Panc1 (cell line): Measurements from ENCODE around the gene GPR18. TPM values are rescaled to one million over a fixed set of nuclear protein-coding genes. Genes with fewer than 3 reads are reported as not detected.

Experiments
- ATAC-seq: fragments of 200-7000 bp; cut with Tn5 transposase; 2 replicates; pipeline ENCODE4 v1.9.1; 2020; ENCODE audit warnings: mild to moderate bottlenecking, moderate library complexity
- BruUV-seq: library from RNA; stranded (reverse); fragments of 400-500 nt; replicated peaks from 2 replicates; lab custom pipeline; 2021; lab: Mats Ljungman, UMichigan
- CTCF ChIA-PET: fragments of 300-600 bp; sonication (Branson Sonifier 250); formaldehyde crosslinking; loops from one replicate; lab custom pipeline; 2022; ENCODE audit warnings: antibody characterized with exemption; lab: Charles Lee
- POLR2A ChIA-PET: fragments of 300-600 bp; sonication (Branson Sonifier 250); formaldehyde crosslinking; loops from one replicate; lab custom pipeline; 2022; ENCODE audit warnings: antibody characterized with exemption; lab: Charles Lee
- DNase-seq: peaks from one replicate; pipeline ENCODE4 v3.0.0-alpha.2; 2010; ENCODE audit warnings: low read depth, low spot score
- H3K27ac ChIP-seq: 2 replicates; pipeline ENCODE4 v1.5.1; 2011; ENCODE audit warnings: mild to moderate bottlenecking, low read length, inconsistent platforms
- H3K27me3 ChIP-seq: fragments of 200-500 bp; sonication (Bioruptor generic); 2 replicates; pipeline ENCODE4 v1.6.0; 2014; ENCODE audit warnings: low read length, inconsistent platforms; ENCODE audit not compliant: control insufficient read depth, insufficient read depth
- H3K36me3 ChIP-seq: fragments of 200-500 bp; sonication (Bioruptor generic); 2 replicates; pipeline ENCODE4 v1.5.1; 2014; ENCODE audit warnings: inconsistent platforms, mild to moderate bottlenecking, low read length, moderate library complexity; ENCODE audit not compliant: control insufficient read depth, insufficient read depth
- H3K4me1 ChIP-seq: 2 replicates; pipeline ENCODE4 v1.5.1; 2011; ENCODE audit warnings: inconsistent platforms, mild to moderate bottlenecking, low read length, moderate library complexity; ENCODE audit not compliant: control insufficient read depth, insufficient read depth
- H3K4me3 ChIP-seq, 2 experiments: 2 replicates each; pipeline ENCODE4 v1.5.1; 2011 to 2012; ENCODE audit warnings: low read depth in 2 of 2, low read length in 2 of 2, mild to moderate bottlenecking in 2 of 2, inconsistent platforms in 1 of 2, moderate library complexity in 1 of 2
- H3K9me3 ChIP-seq: fragments of 200-500 bp; sonication (Bioruptor generic); 2 replicates; pipeline ENCODE4 v1.5.1; 2014; ENCODE audit warnings: low read depth, mild to moderate bottlenecking, inconsistent platforms, low read length, moderate library complexity; ENCODE audit not compliant: control insufficient read depth, insufficient read depth
- POLR2AphosphoS5 ChIP-seq: IDR thresholded peaks from 2 replicates; pipeline ENCODE4 v1.6.1; 2012; ENCODE audit warnings: mild to moderate bottlenecking, low read depth, low read length, moderate library complexity
- SIN3A ChIP-seq: IDR thresholded peaks from 2 replicates; pipeline ENCODE4 v1.6.1; 2012; ENCODE audit warnings: low read depth, mild to moderate bottlenecking, low read length, moderate library complexity, borderline replicate concordance; ENCODE audit not compliant: insufficient read depth
- TCF7L2 ChIP-seq: IDR thresholded peaks from 2 replicates; pipeline ENCODE4 v1.6.1; 2011; ENCODE audit warnings: mild to moderate bottlenecking, low read depth, low read length, inconsistent platforms
- in situ Hi-C: cut with HindIII; loops from 2 replicates; pipeline ENCODE4 v1.10.0; 2016; ENCODE audit warnings: low sequenced_read_pairs, low pct_unique_long_range_greater_than_20kb
- intact Hi-C: fragments of 100-400 bp; cut with micrococcal nuclease; formaldehyde crosslinking; loops from one replicate; pipeline ENCODE4 v1.10.0; 2022; ENCODE audit not compliant: unreplicated experiment
- total RNA-seq: library from RNA; stranded (reverse); gene quantifications from one replicate; pipeline ENCODE4 v1.2.1, GENCODE V29; 2021; ENCODE audit not compliant: unreplicated experiment
- TF ChIP-seq, protein P1 (sequence below), 2 experiments: IDR thresholded peaks; 2 replicates each; pipeline ENCODE4 v1.6.1; 2011 to 2012; ENCODE audit warnings: low read depth in 2 of 2, control low read depth in 1 of 2, low read length in 1 of 2, mild to moderate bottlenecking in 1 of 2, moderate library complexity in 1 of 2; ENCODE audit not compliant: insufficient read depth in 1 of 2
- TF ChIP-seq, protein P2 (sequence below): fragments of 450-650 bp; IDR thresholded peaks from 2 replicates; pipeline ENCODE4 v1.5.1; 2017; ENCODE audit warnings: mild to moderate bottlenecking

Gene GPR18
- total RNA-seq, 1 experiment from 2014 or later, result not detected

DNA sequence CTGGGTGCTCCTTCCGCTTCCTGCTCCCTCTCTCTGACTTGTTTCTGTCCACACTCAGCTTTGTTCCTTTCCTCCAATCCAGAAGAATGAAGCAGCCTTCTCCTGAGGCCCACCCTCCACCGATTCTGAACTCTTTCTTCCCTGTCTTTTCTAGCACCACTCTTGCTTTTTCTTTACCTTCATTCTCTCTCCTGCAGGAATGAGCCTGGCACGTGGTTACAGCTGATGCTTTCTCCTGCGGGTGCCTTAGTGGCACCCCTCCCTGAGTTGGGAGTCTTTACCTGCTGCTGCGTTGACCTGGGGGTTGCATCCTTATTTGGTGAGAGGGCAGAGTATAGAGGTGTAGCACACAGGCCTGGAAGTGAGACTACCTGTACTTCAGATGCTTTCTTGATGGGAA lies 51.3 kb downstream of the GPR18 start:
- CTCF ChIA-PET, result no interaction called here
- POLR2A ChIA-PET, result interaction anchor here (0.6 kb wide), 1 partner anchor 112 kb away, joined by 5 read pairs; no protein-coding TSS in a partner anchor
- no peaks in the 10 kb centered on the region for H3K9me3 ChIP-seq
- no peak for TF ChIP-seq SIN3A
- TF ChIP-seq, protein P1, sequence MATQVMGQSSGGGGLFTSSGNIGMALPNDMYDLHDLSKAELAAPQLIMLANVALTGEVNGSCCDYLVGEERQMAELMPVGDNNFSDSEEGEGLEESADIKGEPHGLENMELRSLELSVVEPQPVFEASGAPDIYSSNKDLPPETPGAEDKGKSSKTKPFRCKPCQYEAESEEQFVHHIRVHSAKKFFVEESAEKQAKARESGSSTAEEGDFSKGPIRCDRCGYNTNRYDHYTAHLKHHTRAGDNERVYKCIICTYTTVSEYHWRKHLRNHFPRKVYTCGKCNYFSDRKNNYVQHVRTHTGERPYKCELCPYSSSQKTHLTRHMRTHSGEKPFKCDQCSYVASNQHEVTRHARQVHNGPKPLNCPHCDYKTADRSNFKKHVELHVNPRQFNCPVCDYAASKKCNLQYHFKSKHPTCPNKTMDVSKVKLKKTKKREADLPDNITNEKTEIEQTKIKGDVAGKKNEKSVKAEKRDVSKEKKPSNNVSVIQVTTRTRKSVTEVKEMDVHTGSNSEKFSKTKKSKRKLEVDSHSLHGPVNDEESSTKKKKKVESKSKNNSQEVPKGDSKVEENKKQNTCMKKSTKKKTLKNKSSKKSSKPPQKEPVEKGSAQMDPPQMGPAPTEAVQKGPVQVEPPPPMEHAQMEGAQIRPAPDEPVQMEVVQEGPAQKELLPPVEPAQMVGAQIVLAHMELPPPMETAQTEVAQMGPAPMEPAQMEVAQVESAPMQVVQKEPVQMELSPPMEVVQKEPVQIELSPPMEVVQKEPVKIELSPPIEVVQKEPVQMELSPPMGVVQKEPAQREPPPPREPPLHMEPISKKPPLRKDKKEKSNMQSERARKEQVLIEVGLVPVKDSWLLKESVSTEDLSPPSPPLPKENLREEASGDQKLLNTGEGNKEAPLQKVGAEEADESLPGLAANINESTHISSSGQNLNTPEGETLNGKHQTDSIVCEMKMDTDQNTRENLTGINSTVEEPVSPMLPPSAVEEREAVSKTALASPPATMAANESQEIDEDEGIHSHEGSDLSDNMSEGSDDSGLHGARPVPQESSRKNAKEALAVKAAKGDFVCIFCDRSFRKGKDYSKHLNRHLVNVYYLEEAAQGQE (IDR thresholded peaks at IDR 0.05; ENCODE audit: insufficient read depth in 1 of 2, low read depth in 2 of 2, low read length in 1 of 2), result no peak
- no peak for TF ChIP-seq POLR2AphosphoS5
- no peak for TF ChIP-seq TCF7L2
- TF ChIP-seq, protein P2, sequence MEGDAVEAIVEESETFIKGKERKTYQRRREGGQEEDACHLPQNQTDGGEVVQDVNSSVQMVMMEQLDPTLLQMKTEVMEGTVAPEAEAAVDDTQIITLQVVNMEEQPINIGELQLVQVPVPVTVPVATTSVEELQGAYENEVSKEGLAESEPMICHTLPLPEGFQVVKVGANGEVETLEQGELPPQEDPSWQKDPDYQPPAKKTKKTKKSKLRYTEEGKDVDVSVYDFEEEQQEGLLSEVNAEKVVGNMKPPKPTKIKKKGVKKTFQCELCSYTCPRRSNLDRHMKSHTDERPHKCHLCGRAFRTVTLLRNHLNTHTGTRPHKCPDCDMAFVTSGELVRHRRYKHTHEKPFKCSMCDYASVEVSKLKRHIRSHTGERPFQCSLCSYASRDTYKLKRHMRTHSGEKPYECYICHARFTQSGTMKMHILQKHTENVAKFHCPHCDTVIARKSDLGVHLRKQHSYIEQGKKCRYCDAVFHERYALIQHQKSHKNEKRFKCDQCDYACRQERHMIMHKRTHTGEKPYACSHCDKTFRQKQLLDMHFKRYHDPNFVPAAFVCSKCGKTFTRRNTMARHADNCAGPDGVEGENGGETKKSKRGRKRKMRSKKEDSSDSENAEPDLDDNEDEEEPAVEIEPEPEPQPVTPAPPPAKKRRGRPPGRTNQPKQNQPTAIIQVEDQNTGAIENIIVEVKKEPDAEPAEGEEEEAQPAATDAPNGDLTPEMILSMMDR, result no peak
- ATAC-seq, result no peak
- intact Hi-C loops, result no loop called here
- H3K4me1 ChIP-seq, result peaks cover 7% of the 10 kb centered on the region
- no peaks in the 10 kb centered on the region for H3K27me3 ChIP-seq
- no peak overlapping the region for H3K4me3 ChIP-seq
- no peaks in the 10 kb centered on the region for H3K36me3 ChIP-seq
- H3K27ac ChIP-seq, result no peak overlapping the region
- BruUV-seq, result no TSS peak
- no peak for DNase-seq
- in situ Hi-C loops, result no loop called here

DNA sequence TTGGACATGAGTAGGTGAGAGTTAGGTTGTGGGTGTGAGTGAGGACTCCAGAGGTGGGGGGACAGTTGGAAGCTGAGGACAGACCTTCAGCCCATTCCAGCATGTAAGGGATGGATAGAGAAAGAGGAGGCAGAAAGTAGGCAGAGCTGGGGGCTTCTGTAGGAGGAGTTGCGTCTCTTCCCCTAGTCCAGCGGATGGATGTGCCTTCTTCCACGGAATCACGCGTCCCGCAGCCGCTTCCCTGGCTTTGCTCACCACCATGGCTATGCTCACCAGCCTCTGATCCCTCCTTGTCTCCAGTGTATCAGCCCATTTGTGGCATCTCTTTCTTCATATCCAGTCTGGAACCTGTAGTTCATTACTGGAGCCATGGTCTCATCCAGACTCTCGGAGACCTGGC lies 52.0 kb downstream of the GPR18 start:
- Histone ChIP-seq H3K4me1 (peaks cover 7% of the 10 kb centered on the region), H3K27ac (no peak overlapping the region), H3K4me3 (no peak overlapping the region), H3K9me3 (no peaks in the 10 kb centered on the region), H3K36me3 (no peaks in the 10 kb centered on the region; the same call in 1 of the 2 replicates), H3K27me3 (no peaks in the 10 kb centered on the region)
- DNase-seq (no peak), ATAC-seq (no peak)
- BruUV-seq, result no TSS peak
- ChIA-PET POLR2A (no interaction called here), CTCF (no interaction called here)
- intact Hi-C loops (no loop called here), in situ Hi-C loops (no loop called here)
- TF ChIP-seq POLR2AphosphoS5 (no peak), SIN3A (no peak)

DNA sequence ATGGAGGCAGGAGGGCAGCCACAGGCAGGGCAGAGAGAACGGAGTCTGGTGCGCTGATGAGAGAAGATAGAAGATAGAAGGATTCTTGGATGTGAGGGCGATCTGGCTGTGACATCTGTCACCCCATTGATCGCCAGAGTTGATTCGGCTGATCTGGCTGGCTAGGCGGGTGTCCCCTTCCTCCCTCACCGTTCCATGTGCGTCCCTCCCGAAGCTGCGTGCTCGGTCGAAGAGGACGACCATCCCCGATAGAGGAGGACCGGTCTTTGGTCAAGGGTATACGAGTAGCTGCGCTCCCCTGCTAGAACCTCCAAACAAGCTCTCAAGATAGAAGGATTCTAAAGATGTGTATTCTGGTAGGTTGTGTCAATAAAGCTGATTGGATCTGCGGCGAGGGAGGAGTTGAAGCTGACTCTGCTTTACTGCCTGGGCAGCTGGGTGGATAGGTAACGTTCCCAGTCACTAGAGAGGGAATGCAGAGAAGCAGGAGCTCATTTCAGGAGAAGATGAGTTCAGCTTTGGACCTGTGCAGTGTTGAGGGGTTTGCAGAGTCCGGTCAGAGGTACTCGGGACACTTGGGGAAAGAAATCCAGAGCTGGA lies 52.5 kb downstream of the GPR18 start:
- Histone ChIP-seq H3K27ac (no peak overlapping the region), H3K4me3 (no peak overlapping the region), H3K4me1 (peaks cover 7% of the 10 kb centered on the region), H3K9me3 (no peaks in the 10 kb centered on the region), H3K27me3 (no peaks in the 10 kb centered on the region), H3K36me3 (peaks cover 4% of the 10 kb centered on the region; the same call in 1 of the 2 replicates)
- no peak for DNase-seq
- TF ChIP-seq, protein P1 (IDR thresholded peaks at IDR 0.05; ENCODE audit: insufficient read depth in 1 of 2, low read depth in 2 of 2, low read length in 1 of 2), result no peak
- TF ChIP-seq TCF7L2 (no peak), POLR2AphosphoS5 (no peak), SIN3A (no peak)
- TF ChIP-seq, protein P2, result no peak
- ChIA-PET POLR2A (no interaction called here), CTCF (no interaction called here)
- BruUV-seq, result no TSS peak
- intact Hi-C loops (no loop called here), in situ Hi-C loops (no loop called here)
- no peak for ATAC-seq
